H1 (cell line): ENCODE data around the gene PLEKHG1.

Source experiments
- CHD2 ChIP-seq: IDR thresholded peaks from 2 replicates; pipeline ENCODE4 v1.6.1; 2012; ENCODE audit warnings: low read length, improper control_type of control experiment
- CTCF ChIP-seq, 3 experiments: IDR thresholded peaks; 1 replicate in 2 of 3; 2 replicates in 1 of 3; pipeline versions ENCODE4 v1.5.1 to v1.6.1; 2011; ENCODE audit warnings: low read length in 3 of 3, mild to moderate bottlenecking in 3 of 3, inconsistent platforms in 2 of 3, low read depth in 1 of 3, moderate library complexity in 1 of 3; ENCODE audit not compliant: insufficient read depth in 1 of 3; ENCODE audit errors: control extremely low read depth in 1 of 3
- FOSL1 ChIP-seq: IDR thresholded peaks from 2 replicates; pipeline ENCODE4 v1.6.1; 2011; ENCODE audit warnings: mild to moderate bottlenecking, low read depth, low read length, moderate library complexity; ENCODE audit not compliant: insufficient read depth
- KDM4A ChIP-seq: IDR thresholded peaks from one replicate; pipeline ENCODE4 v1.7.1; 2012; ENCODE audit warnings: low read depth, mild to moderate bottlenecking, moderate library complexity, low read length, inconsistent platforms; ENCODE audit not compliant: severe bottlenecking
- PHF8 ChIP-seq: fragments of 200-600 bp; sonication (generic); conservative IDR thresholded peaks from 2 replicates; pipeline ENCODE4 v1.7.1; 2012; ENCODE audit warnings: low read depth, mild to moderate bottlenecking, inconsistent platforms, low read length, moderate library complexity
- POLR2A ChIP-seq, 2 experiments: IDR thresholded peaks; 1 replicate in 1 of 2; 2 replicates in 1 of 2; pipeline ENCODE4 v1.6.1; 2011; ENCODE audit warnings: low read depth in 2 of 2, low read length in 2 of 2, mild to moderate bottlenecking in 2 of 2; ENCODE audit errors: control extremely low read depth in 1 of 2
- POLR2AphosphoS5 ChIP-seq: IDR thresholded peaks from 2 replicates; pipeline ENCODE4 v1.6.1; 2011; ENCODE audit warnings: low read depth, low read length
- RFX5 ChIP-seq: IDR thresholded peaks from 2 replicates; pipeline ENCODE4 v1.6.1; 2011; ENCODE audit warnings: low read depth, low read length, improper control_type of control experiment, borderline replicate concordance
- TEAD4 ChIP-seq: IDR thresholded peaks from 2 replicates; pipeline ENCODE4 v1.6.1; 2012; ENCODE audit warnings: low read depth, low read length, inconsistent platforms, mixed read lengths
- USF2 ChIP-seq: IDR thresholded peaks from 2 replicates; pipeline ENCODE4 v1.6.1; 2011; ENCODE audit warnings: low read length, improper control_type of control experiment

GRCh38 chr6:150599199-150600009 is at the start of gene PLEKHG1:
- TF ChIP-seq FOSL1 (no peak), CHD2 (no peak), POLR2A (IDR thresholded peaks at IDR 0.05; ENCODE audit: control extremely low read depth in 1 of 2, low read depth in 2 of 2, low read length in 2 of 2) (no peak), KDM4A (no peak), POLR2AphosphoS5 (no peak), USF2 (no peak), TEAD4 (no peak), PHF8 (no peak; the same call in 1 of the 2 replicates), CTCF (IDR thresholded peaks at IDR 0.05; ENCODE audit: control extremely low read depth in 1 of 3, insufficient read depth in 1 of 3, low read depth in 1 of 3, low read length in 3 of 3) (no peak), RFX5 (no peak)
